A673 (cell line): ENCODE measurements around the gene SPATA31A6. TPM values are rescaled to one million over a fixed set of nuclear protein-coding genes. Genes with fewer than 3 reads are reported as not detected.
"Not testable (repeated sequence)": the region's sequence is repeated elsewhere in the genome, so short reads cannot be mapped to it uniquely, and the experiment has no call there.

Source experiments
- BruUV-seq: library from RNA; stranded (reverse); fragments of 400-500 nt; replicated peaks from 2 replicates; lab custom pipeline; 2021; lab: Mats Ljungman, UMichigan
- CTCF ChIA-PET: fragments of 300-600 bp; sonication (Branson Sonifier 250); formaldehyde crosslinking; loops from one replicate; lab custom pipeline; 2022; ENCODE audit warnings: antibody characterized with exemption; lab: Charles Lee
- POLR2A ChIA-PET: fragments of 300-600 bp; sonication (Branson Sonifier 250); formaldehyde crosslinking; loops from one replicate; lab custom pipeline; 2022; ENCODE audit warnings: antibody characterized with exemption; ENCODE audit not compliant: low non-redundant PET; lab: Charles Lee
- DNase-seq: peaks from one replicate; pipeline ENCODE4 v3.0.0-alpha.2; 2015; ENCODE audit warnings: low spot score
- H3K27ac ChIP-seq: fragments of 200-600 bp; sonication (generic); 2 replicates; pipeline ENCODE4 v1.5.1; 2016; ENCODE audit warnings: mixed run types, low read depth, mild to moderate bottlenecking, mixed read lengths, antibody characterized with exemption, low read length; ENCODE audit not compliant: poor library complexity, severe bottlenecking
- H3K27me3 ChIP-seq: fragments of 200-600 bp; sonication (generic); replicated peaks from 2 replicates; pipeline ENCODE4 v1.6.1; 2017; ENCODE audit warnings: mixed run types, low read depth, mild to moderate bottlenecking, mixed read lengths, antibody characterized with exemption, low read length; ENCODE audit not compliant: insufficient read depth, poor library complexity
- H3K36me3 ChIP-seq: fragments of 200-600 bp; sonication (generic); 2 replicates; pipeline ENCODE4 v1.6.1; 2016; ENCODE audit warnings: mixed run types, mild to moderate bottlenecking, mixed read lengths, antibody characterized with exemption, low read length; ENCODE audit not compliant: insufficient read depth, poor library complexity, severe bottlenecking
- H3K4me1 ChIP-seq: fragments of 200-600 bp; sonication (generic); 2 replicates; pipeline ENCODE4 v1.6.1; 2017; ENCODE audit warnings: mixed run types, mild to moderate bottlenecking, mixed read lengths, antibody characterized with exemption, low read length; ENCODE audit not compliant: insufficient read depth, poor library complexity, severe bottlenecking
- H3K4me3 ChIP-seq: fragments of 200-600 bp; sonication (generic); 2 replicates; pipeline ENCODE4 v1.5.1; 2016; ENCODE audit warnings: low read depth, mixed run types, mild to moderate bottlenecking, mixed read lengths, low read length; ENCODE audit not compliant: poor library complexity, severe bottlenecking
- H3K9me3 ChIP-seq: fragments of 200-600 bp; sonication (generic); 2 replicates; pipeline ENCODE4 v1.6.1; 2016; ENCODE audit warnings: mixed run types, low read depth, mild to moderate bottlenecking, mixed read lengths, antibody characterized with exemption, low read length; ENCODE audit not compliant: poor library complexity, severe bottlenecking
- intact Hi-C: fragments of 100-400 bp; cut with micrococcal nuclease; formaldehyde crosslinking; loops from one replicate; pipeline ENCODE4 v1.10.0; 2022; ENCODE audit not compliant: unreplicated experiment
- total RNA-seq: library from RNA; stranded (reverse); gene quantifications from 2 replicates; pipeline ENCODE4 v1.2.3, GENCODE V29; 2021

The SPATA31A6 gene
- total RNA-seq, 1 experiment from 2014 or later, result not detected

- H3K36me3 ChIP-seq, H3K4me1 ChIP-seq, CTCF ChIA-PET, H3K27ac ChIP-seq, H3K4me3 ChIP-seq, POLR2A ChIA-PET, BruUV-seq, DNase-seq, intact Hi-C loops, H3K27me3 ChIP-seq, H3K9me3 ChIP-seq: not testable (repeated sequence)
Measured at GRCh38 chr9:42236097-42236496, 52.6 kb downstream of the SPATA31A6 start.

GRCh38 chr9:42237381-42237780, 53.9 kb downstream of the SPATA31A6 start:
- H3K27me3 ChIP-seq, BruUV-seq, H3K9me3 ChIP-seq, DNase-seq, H3K4me1 ChIP-seq, CTCF ChIA-PET, intact Hi-C loops, H3K27ac ChIP-seq, H3K36me3 ChIP-seq, POLR2A ChIA-PET, H3K4me3 ChIP-seq: not testable (repeated sequence)

- intact Hi-C loops, POLR2A ChIA-PET, H3K36me3 ChIP-seq, H3K4me1 ChIP-seq, DNase-seq, H3K27me3 ChIP-seq, BruUV-seq, H3K4me3 ChIP-seq, CTCF ChIA-PET, H3K9me3 ChIP-seq, H3K27ac ChIP-seq: not testable (repeated sequence)
Measured at GRCh38 chr9:42238862-42239261, 55.4 kb downstream of the SPATA31A6 start.

Other genes starting within 250 kb of the SPATA31A6 start
- 0.34 and 0.68 TPM in 2 replicates for gene CNTNAP3B, start 54.2 kb upstream of the SPATA31A6 start, total RNA-seq